ENCODE data around the gene CLMN.

CLMN gene

GRCh38 chr14:95275494-95275893 lies 44.2 kb downstream of the CLMN start:
- DNase-seq (ENCODE audit: low read depth in 1 of 2, low spot score in 1 of 2): no peak
- TF ChIP-seq JUND (IDR thresholded peaks at IDR 0.05; ENCODE audit: low read depth): no peak
- in situ Hi-C loops (cut with HindIII; ENCODE audit: low pct_unique_long_range_greater_than_20kb, low sequenced_read_pairs): no loop called here

DNA sequence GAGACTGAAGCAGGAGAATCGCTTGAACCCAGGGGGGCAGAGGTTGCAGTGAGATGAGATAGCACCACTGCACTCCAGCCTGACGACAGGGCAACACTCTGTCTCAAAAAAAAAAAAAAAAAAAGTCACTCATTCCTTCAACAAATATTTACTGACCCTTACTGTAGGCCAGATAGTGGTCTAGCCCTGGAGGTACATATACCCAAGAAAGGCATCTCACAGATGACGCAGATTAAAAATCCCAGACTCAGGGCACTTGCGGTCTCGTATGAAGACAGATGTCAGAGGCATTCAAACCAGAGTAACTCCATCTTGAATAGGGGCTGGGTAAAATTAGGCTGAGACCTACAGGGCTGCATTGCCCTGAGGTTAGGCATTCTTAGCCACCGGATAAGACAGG lies 44.8 kb downstream of the CLMN start:
- TF ChIP-seq JUND (IDR thresholded peaks at IDR 0.05; ENCODE audit: low read depth): peak; percentile 19; the same call in 1 of the 2 replicates
- peak in 1 of 2 experiments; percentile 58 for DNase-seq (ENCODE audit: low read depth in 1 of 2, low spot score in 1 of 2)
- in situ Hi-C loops (cut with HindIII; ENCODE audit: low pct_unique_long_range_greater_than_20kb, low sequenced_read_pairs): no loop called here

DNA sequence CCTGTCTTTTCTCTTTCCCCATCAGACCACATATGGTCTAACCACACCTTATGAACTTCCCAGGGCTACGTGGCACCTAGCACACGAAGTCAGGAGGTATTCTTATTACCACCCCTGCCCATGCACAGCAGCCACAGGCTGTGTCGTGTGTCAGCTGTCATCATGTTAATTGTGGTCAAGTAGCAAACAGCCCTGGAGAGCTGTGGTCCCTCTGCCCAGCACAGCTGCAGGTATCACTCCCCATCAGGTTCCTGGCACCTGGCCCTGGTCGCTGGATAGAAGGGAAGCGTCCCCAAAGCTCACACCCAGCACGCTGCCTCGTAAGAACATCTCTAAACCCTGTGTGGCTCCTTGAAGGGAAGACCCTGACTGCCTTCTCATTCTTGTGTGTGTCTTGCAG lies 45.4 kb downstream of the CLMN start:
- in situ Hi-C loops (cut with HindIII; ENCODE audit: low pct_unique_long_range_greater_than_20kb, low sequenced_read_pairs): no loop called here
- DNase-seq (ENCODE audit: low read depth in 1 of 2, low spot score in 1 of 2): no peak
- TF ChIP-seq JUND (IDR thresholded peaks at IDR 0.05; ENCODE audit: low read depth): no peak

- DNase-seq (ENCODE audit: low read depth in 1 of 2, low spot score in 1 of 2): peak in 1 of 2 experiments; percentile 55
- in situ Hi-C loops (cut with HindIII; ENCODE audit: low pct_unique_long_range_greater_than_20kb, low sequenced_read_pairs): no loop called here
- no peak for TF ChIP-seq JUND (IDR thresholded peaks at IDR 0.05; ENCODE audit: low read depth)
Observed at GRCh38 chr14:95273001-95273978, 46.4 kb downstream of the CLMN start.

DNA sequence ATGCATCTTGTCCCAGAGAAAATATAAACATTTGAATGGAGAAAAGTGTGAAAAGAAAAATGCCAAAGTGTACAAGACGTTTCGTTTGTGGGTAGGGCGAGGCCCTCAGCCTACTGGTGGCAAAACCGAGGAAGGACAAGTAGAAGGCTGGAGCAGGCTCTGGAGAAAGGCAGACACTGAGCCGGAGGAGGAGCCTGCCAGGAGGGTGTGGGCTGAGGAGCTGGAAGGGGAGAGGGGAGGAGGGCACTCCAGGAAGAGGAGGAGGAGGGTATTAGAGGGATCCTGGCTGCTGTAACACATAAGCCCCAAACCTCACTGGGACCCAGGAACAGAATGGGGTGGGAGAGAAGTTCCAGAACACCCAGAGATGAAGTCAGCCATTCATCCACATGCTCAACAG lies 47.7 kb downstream of the CLMN start:
- in situ Hi-C loops (cut with HindIII; ENCODE audit: low pct_unique_long_range_greater_than_20kb, low sequenced_read_pairs): no loop called here
- DNase-seq (ENCODE audit: low read depth in 1 of 2, low spot score in 1 of 2): no peak
- TF ChIP-seq JUND (IDR thresholded peaks at IDR 0.05; ENCODE audit: low read depth): no peak

DNA sequence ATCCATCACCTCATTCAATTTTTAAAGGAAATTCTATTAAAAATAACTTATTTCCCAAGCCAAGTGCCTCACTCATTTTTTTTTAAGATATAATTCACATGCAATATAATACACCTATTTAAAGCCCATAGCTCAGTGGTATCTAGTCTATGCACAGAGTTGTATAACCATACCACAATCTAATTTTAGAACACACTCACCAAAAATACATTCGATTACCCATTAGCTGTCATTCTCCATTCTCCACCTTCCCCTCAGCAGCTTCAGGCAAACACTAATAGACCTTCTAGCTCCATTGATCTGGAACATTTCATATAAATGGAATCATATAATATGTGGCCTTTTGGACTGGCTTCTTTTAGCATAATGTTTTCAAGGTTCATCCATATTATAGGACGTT lies 49.5 kb downstream of the CLMN start:
- no peak for TF ChIP-seq JUND (IDR thresholded peaks at IDR 0.05; ENCODE audit: low read depth)
- in situ Hi-C loops (cut with HindIII; ENCODE audit: low pct_unique_long_range_greater_than_20kb, low sequenced_read_pairs): no loop called here
- no peak for DNase-seq (ENCODE audit: low read depth in 1 of 2, low spot score in 1 of 2)

- no peak for DNase-seq (ENCODE audit: low read depth in 1 of 2, low spot score in 1 of 2)
Observed at GRCh38 chr14:95269493-95269892, 50.2 kb downstream of the CLMN start.

GRCh38 chr14:95268350-95268749 lies 51.4 kb downstream of the CLMN start:
- DNase-seq (ENCODE audit: low read depth in 1 of 2, low spot score in 1 of 2): no peak
- no peak for TF ChIP-seq JUND (IDR thresholded peaks at IDR 0.05; ENCODE audit: low read depth)
- in situ Hi-C loops (cut with HindIII; ENCODE audit: low pct_unique_long_range_greater_than_20kb, low sequenced_read_pairs): no loop called here

More at GRCh38 chr14:95269493-95269892, 50.2 kb downstream of the CLMN start:
- in situ Hi-C loops (cut with HindIII; ENCODE audit: low pct_unique_long_range_greater_than_20kb, low sequenced_read_pairs): no loop called here
- TF ChIP-seq JUND (IDR thresholded peaks at IDR 0.05; ENCODE audit: low read depth): no peak

GRCh38 chr14:95267306-95267705 lies 52.4 kb downstream of the CLMN start:
- no peak for DNase-seq (ENCODE audit: low read depth in 1 of 2, low spot score in 1 of 2)
- in situ Hi-C loops (cut with HindIII; ENCODE audit: low pct_unique_long_range_greater_than_20kb, low sequenced_read_pairs): no loop called here
- TF ChIP-seq JUND (IDR thresholded peaks at IDR 0.05; ENCODE audit: low read depth): no peak

DNA sequence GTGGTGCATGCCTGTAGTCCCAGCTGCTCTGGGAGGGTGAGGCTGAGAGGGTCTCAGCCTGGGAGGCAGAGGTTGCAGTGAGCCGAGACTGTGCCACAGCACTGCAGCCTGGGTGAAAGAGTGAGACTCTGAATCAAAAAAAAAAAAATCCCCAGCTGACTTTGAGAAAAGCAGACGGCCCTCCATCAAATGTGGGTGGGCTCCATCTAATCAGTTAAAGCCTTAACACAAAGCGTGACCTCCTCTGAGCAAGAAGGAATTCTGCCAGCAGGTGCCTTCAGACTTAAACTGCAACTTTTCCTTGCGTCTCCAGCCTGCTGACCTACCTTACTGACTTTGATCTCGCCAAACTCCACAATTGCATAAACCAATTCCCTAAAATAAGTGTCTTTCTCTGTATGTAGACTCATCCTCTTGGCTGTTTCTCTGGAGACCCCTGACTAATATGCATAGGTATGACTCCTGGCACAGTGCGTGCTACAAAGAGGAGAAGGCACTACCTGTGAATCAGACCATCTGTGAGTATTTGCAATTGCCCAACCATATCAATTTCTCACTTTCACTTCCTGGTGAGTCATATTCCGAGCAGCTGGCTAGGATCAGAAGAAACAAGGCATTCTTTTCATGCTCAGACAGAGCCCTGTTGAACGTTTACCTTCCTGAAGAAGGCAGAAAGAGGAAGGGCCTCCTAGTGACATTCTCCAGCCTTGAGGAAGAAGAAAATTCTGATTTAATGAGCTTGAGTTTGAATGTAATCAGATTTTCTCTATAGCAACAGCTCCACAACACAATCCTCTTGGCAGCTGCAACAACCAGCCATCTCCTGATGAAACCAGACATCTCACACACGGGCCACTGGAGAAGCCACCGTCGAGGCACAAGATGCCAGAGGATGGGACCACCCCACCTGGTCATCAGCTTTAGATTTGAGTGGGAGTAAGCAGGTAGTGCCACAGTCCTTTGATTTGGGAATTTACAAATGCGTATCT lies 54.3 kb downstream of the CLMN start:
- in situ Hi-C loops (cut with HindIII; ENCODE audit: low pct_unique_long_range_greater_than_20kb, low sequenced_read_pairs): no loop called here
- peak; percentile 56 to 92 for DNase-seq (ENCODE audit: low read depth in 1 of 2, low spot score in 1 of 2)
- peak; percentile 95; the same call in 1 of the 2 replicates for TF ChIP-seq JUND (IDR thresholded peaks at IDR 0.05; ENCODE audit: low read depth)

GRCh38 chr14:95264271-95264973 lies 55.3 kb downstream of the CLMN start:
- no peak for TF ChIP-seq JUND (IDR thresholded peaks at IDR 0.05; ENCODE audit: low read depth)
- in situ Hi-C loops (cut with HindIII; ENCODE audit: low pct_unique_long_range_greater_than_20kb, low sequenced_read_pairs): no loop called here
- DNase-seq (ENCODE audit: low read depth in 1 of 2, low spot score in 1 of 2): no peak

Data from T47D (cell line).